DND-41 (cell line): ENCODE data around the gene HMCN2.

Source experiments
- ATAC-seq: fragments of 200-7000 bp; cut with Tn5 transposase; 3 replicates; pipeline ENCODE4 v1.9.1; 2021; ENCODE audit warnings: low read depth; ENCODE audit not compliant: insufficient read depth
- DNase-seq: peaks from one replicate; pipeline ENCODE4 v3.0.0-alpha.2; 2020
- H2AFZ ChIP-seq: 2 replicates; pipeline ENCODE4 v1.6.0; 2012; ENCODE audit warnings: low read depth, low read length
- H3K27ac ChIP-seq: 2 replicates; pipeline ENCODE4 v1.5.1; 2012; ENCODE audit warnings: low read length, inconsistent platforms
- H3K27me3 ChIP-seq: fragments of 200-600 bp; sonication (generic); 2 replicates; pipeline ENCODE4 v1.6.0; 2012; ENCODE audit warnings: low read length, mild to moderate bottlenecking, inconsistent platforms; ENCODE audit not compliant: insufficient read depth, poor library complexity
- H3K36me3 ChIP-seq: 2 replicates; pipeline ENCODE4 v1.5.1; 2012; ENCODE audit warnings: low read length, inconsistent platforms; ENCODE audit not compliant: insufficient read depth
- H3K4me1 ChIP-seq: 2 replicates; pipeline ENCODE4 v1.5.1; 2012; ENCODE audit warnings: mild to moderate bottlenecking, low read length; ENCODE audit not compliant: insufficient read depth
- H3K4me2 ChIP-seq: 2 replicates; pipeline ENCODE4 v1.6.0; 2012; ENCODE audit warnings: mild to moderate bottlenecking, moderate library complexity, low read length, inconsistent platforms; ENCODE audit not compliant: insufficient read depth
- H3K4me3 ChIP-seq, 2 experiments: fragments of 200-600 bp in 1 of 2; shearing (Covaris generic) in 1 of 2; 2 replicates each; pipeline ENCODE4 v1.5.1; 2012 to 2016; ENCODE audit warnings: inconsistent platforms in 2 of 2, low read length in 2 of 2, mild to moderate bottlenecking in 2 of 2, low read depth in 1 of 2, moderate library complexity in 1 of 2
- H3K79me2 ChIP-seq: 2 replicates; pipeline ENCODE4 v1.6.0; 2012; ENCODE audit warnings: low read length, inconsistent platforms; ENCODE audit not compliant: insufficient read depth
- H3K9ac ChIP-seq: 2 replicates; pipeline ENCODE4 v1.6.0; 2012; ENCODE audit warnings: low read depth, mild to moderate bottlenecking, inconsistent platforms, low read length, moderate library complexity
- H3K9me3 ChIP-seq: 2 replicates; pipeline ENCODE4 v1.5.1; 2012; ENCODE audit warnings: low read length, moderate library complexity, mild to moderate bottlenecking, inconsistent platforms; ENCODE audit not compliant: insufficient read depth, severe bottlenecking
- H4K20me1 ChIP-seq: 2 replicates; pipeline ENCODE4 v1.6.0; 2012; ENCODE audit warnings: low read length; ENCODE audit not compliant: insufficient read depth
- CTCF ChIP-seq: IDR thresholded peaks from 2 replicates; pipeline ENCODE4 v1.5.1; 2012; ENCODE audit warnings: borderline replicate concordance, low read length, moderate library complexity, mild to moderate bottlenecking; ENCODE audit not compliant: poor library complexity, severe bottlenecking; ENCODE audit errors: extremely low read depth
- EZH2 ChIP-seq: IDR thresholded peaks from 3 replicates; pipeline ENCODE4 v1.6.1; 2012; ENCODE audit warnings: borderline replicate concordance, low read depth, mild to moderate bottlenecking, moderate library complexity, low read length, inconsistent platforms; ENCODE audit not compliant: severe bottlenecking

Gene HMCN2

GRCh38 chr9:130411566-130411915, 146.0 kb downstream of the HMCN2 start:
- no peak overlapping the region for H3K9ac ChIP-seq
- no peak for TF ChIP-seq EZH2
- no peak for TF ChIP-seq CTCF
- no peaks in the 10 kb centered on the region for H3K9me3 ChIP-seq
- no peaks in the 10 kb centered on the region for H3K27me3 ChIP-seq
- ATAC-seq (no peak), DNase-seq (no peak)
- no peaks in the 10 kb centered on the region for H3K79me2 ChIP-seq
- no peaks in the 10 kb centered on the region for H3K36me3 ChIP-seq
- no peaks in the 10 kb centered on the region for H3K4me1 ChIP-seq
- H3K4me2 ChIP-seq: no peak overlapping the region
- H2AFZ ChIP-seq: no peak overlapping the region
- no peaks in the 10 kb centered on the region for H4K20me1 ChIP-seq
- no peak overlapping the region for H3K27ac ChIP-seq
- H3K4me3 ChIP-seq: no peak overlapping the region

DNA sequence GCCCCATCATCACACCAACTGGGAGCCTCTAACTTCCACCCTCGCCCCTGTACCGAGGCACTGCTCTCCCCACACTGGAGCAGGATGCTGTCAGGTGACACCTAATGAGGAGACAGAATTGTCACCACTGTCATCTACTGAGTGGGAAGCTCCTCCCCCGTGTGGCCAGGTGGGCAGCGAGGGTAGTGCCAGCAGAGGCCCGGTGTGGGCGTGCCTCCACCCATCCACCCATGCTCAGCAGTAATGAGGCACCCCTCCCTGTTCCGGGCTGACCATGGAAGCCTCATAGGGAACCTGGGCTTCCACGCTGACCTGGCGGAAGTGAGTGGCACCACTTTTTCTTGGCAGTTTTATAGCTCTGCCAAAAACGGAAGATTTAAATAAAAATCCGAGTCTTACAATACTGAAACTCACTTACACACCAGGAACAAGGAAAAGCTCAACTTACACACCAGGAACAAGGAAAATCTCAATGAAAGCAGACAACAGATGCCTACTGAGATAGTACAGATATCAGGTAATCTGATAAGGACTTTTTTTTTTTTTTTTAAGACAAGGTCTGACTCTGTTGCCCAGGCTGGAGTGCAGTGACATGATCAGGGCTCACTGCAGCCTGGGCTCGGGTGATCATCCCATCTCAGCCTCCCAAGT, 148.6 kb downstream of the HMCN2 start:
- DNase-seq (no peak), ATAC-seq (no peak)
- no peak for TF ChIP-seq CTCF
- no peak for TF ChIP-seq EZH2
- no peak overlapping the region for H3K4me3 ChIP-seq
- H2AFZ ChIP-seq: no peak overlapping the region
- no peaks in the 10 kb centered on the region for H3K4me1 ChIP-seq
- no peaks in the 10 kb centered on the region for H4K20me1 ChIP-seq
- H3K79me2 ChIP-seq: no peaks in the 10 kb centered on the region
- no peaks in the 10 kb centered on the region for H3K9me3 ChIP-seq
- H3K36me3 ChIP-seq: no peaks in the 10 kb centered on the region
- no peak overlapping the region for H3K27ac ChIP-seq
- no peak overlapping the region for H3K4me2 ChIP-seq
- no peaks in the 10 kb centered on the region for H3K27me3 ChIP-seq
- H3K9ac ChIP-seq: no peak overlapping the region

GRCh38 chr9:130414910-130415746, 149.6 kb downstream of the HMCN2 start:
- no peak overlapping the region for H2AFZ ChIP-seq
- H4K20me1 ChIP-seq: no peaks in the 10 kb centered on the region
- H3K27ac ChIP-seq: no peak overlapping the region
- H3K9ac ChIP-seq: no peak overlapping the region
- TF ChIP-seq CTCF (no peak), EZH2 (no peak)
- H3K4me2 ChIP-seq: no peak overlapping the region
- no peaks in the 10 kb centered on the region for H3K9me3 ChIP-seq
- no peaks in the 10 kb centered on the region for H3K79me2 ChIP-seq
- H3K27me3 ChIP-seq: no peaks in the 10 kb centered on the region
- no peaks in the 10 kb centered on the region for H3K4me1 ChIP-seq
- no peak overlapping the region for H3K4me3 ChIP-seq
- DNase-seq (no peak), ATAC-seq (no peak)
- H3K36me3 ChIP-seq: no peaks in the 10 kb centered on the region

- H3K27ac ChIP-seq: no peak overlapping the region
- DNase-seq (no peak), ATAC-seq (no peak)
- no peak for TF ChIP-seq EZH2
- peak; percentile 28 for TF ChIP-seq CTCF
- no peak overlapping the region for H3K9ac ChIP-seq
- H2AFZ ChIP-seq: no peak overlapping the region
- H4K20me1 ChIP-seq: no peaks in the 10 kb centered on the region
- H3K9me3 ChIP-seq: no peaks in the 10 kb centered on the region
- no peaks in the 10 kb centered on the region for H3K27me3 ChIP-seq
- H3K36me3 ChIP-seq: no peaks in the 10 kb centered on the region
- no peak overlapping the region for H3K4me3 ChIP-seq
- no peak overlapping the region for H3K4me2 ChIP-seq
- no peaks in the 10 kb centered on the region for H3K4me1 ChIP-seq
- no peaks in the 10 kb centered on the region for H3K79me2 ChIP-seq
Observed at GRCh38 chr9:130417602-130418001, 152.0 kb downstream of the HMCN2 start.
